ENCODE data around the gene FLNA.

DNA sequence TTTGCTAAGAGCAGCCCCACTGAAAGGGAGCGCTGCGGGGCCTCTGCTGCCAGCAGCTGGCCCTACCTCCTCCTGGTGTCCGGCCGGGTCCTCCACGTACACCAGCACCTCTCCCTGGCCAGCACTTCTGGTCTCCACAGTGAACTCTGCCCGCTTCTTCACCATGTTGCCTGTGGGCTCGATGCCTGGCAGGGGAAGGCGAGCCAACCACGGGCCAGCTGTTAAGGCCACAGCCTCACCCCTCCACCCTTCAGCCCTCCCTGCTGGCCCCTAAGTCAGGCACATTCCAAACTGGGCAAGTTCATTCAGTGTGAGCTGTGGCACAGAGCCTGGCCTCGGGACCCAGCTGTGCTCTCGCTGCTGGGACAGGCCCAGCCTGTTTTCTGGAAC is 7.8 kb downstream of the FLNA start:
- no peak for TF ChIP-seq CTCF (IDR thresholded peaks at IDR 0.05)
- TF ChIP-seq POLR2A (IDR thresholded peaks at IDR 0.05), result no peak
